Activated CD4-positive, alpha-beta T cell treated with anti-CD3 and anti-CD28 coated beads, Interleukin-2, amount 50 U/mL, for 48 hours (primary cell): ENCODE data around the gene ARL8B.

Experiments used
- DNase-seq, 2 experiments: peaks; one replicate each; pipeline ENCODE4 v3.0.0-alpha.2; 2020

ARL8B gene

DNA sequence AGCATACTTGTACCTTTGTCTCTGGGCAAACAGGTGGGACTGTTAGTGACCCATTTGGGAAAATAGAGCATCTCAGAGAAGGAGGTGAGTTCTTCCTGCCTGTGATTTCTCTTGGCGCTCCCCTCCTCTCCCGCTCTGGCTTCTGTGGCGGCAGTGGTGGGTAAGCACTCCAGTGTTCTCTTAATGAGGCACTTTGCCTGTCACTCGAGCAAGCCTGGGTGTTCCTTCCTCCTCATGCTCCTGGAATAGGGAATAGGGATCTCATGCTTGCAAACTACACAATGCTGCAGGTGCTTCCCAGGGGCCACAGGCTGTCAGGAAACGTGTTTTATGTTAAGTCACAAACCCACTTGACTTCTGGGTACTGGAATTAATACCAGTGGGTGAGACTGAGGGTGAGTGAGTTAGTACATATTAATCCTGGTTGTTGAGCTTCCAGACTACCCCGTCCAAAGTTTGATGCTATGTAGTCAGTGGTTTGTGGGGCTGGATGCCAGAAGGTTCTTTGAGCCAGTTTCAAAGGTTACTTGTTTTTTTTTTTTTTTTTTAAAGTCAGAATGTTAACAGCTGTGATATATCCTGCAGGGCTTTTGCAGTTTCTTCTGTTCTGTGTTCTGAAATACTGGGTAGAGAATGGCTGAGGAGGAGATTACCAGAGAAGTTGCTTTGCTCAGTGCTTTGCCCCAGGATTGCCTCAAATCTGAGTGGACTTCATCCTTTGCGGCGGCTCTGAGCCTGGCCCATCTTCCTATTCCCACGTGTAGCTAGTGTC is 95.9 kb downstream of the ARL8B start:
- DNase-seq = no peak

GRCh38 chr3:5218815-5219214 is 96.7 kb downstream of the ARL8B start:
- no peak for DNase-seq

- DNase-seq = no peak
These were observed 97.1 kb downstream of the ARL8B start for GRCh38 chr3:5219216-5219615.

GRCh38 chr3:5220193-5220592 is 98.1 kb downstream of the ARL8B start:
- DNase-seq = no peak

- DNase-seq = no peak
These were observed 98.8 kb downstream of the ARL8B start for GRCh38 chr3:5220667-5221431.

DNA sequence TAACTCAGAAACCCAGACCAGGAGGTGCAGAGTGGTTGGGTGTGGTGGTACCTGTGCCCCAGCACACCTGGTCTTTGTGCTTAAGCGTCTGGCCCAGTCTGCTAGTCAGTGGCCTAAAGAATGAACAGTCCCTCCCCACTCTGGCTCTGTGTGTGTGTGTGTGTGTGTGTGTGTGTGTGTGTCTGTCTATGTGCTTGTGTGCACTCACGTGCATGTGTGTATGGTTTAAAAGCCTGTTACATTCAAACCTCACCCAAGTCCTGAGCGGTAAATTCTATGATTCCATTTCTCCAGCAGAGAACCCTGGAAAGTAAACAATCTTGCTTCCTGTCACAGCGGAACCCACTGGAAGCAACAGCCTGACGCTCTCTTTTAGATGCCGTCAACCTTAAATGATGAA is 99.6 kb downstream of the ARL8B start:
- no peak for DNase-seq

GRCh38 chr3:5222283-5223005 is 100.4 kb downstream of the ARL8B start:
- no peak for DNase-seq

GRCh38 chr3:5226783-5227182 is 104.7 kb downstream of the ARL8B start:
- no peak for DNase-seq

DNA sequence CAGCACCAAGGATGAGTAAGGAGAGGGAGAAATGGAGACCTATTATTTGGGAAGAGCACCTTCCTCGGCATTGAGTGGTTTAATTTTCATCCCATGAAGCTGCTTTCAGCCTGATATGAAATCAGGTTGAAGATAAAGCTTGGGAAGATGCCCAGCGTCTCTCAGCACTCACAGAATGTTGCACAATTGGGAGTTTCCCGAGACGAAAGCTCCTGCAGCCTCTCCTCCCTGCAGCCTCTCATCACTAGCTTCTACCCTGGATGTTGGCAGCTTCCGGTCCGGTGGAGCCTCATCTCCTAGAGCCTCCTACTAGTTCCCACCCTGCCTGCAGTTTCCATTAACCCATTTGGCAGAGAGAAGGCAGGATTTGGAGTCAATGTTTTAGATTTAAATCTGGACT is 105.7 kb downstream of the ARL8B start:
- no peak for DNase-seq

DNA sequence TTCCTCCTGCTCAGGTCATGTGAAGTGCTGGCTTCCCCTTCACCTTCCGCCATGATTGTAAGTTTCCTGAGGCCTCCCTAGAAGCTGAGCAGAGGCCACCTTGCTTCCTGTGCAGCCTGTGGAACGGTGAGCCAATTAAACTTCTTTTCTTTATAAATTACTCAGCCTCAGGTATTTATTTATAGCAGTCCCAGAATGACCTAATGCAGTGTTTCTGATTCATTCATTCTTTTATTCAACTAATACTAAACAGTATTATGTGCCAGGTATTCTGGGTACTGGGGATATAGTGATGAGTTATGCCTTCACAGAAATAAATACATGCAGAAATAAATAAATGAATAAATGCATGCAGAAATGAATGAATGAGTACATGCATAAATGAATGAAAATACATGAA is 107.3 kb downstream of the ARL8B start:
- DNase-seq = no peak
